Ovary (tissue), 3 donors: ENCODE measurements around the gene VWDE.

Experiments used
- CTCF ChIP-seq, 3 donors: fragments of 450-650 bp in 2 of 3; fragments of 200-600 bp in 1 of 3; IDR thresholded peaks; one replicate each; pipeline versions ENCODE4 v1.5.1 to v1.8.0; 2016 to 2022; ENCODE audit warnings: antibody characterized with exemption in 3 of 3, mild to moderate bottlenecking in 1 of 3
- EP300 ChIP-seq: sonication (generic); formaldehyde crosslinking; IDR thresholded peaks from one replicate; pipeline ENCODE4 v1.6.1; 2017; ENCODE audit warnings: antibody characterized with exemption
- donor health status: DM: no; HTN: no; CAD: no.

GRCh38 chr7:12325646-12326045, 78.0 kb downstream of the VWDE start:
- TF ChIP-seq CTCF (IDR thresholded peaks at IDR 0.05) (no peak), EP300 (no peak)
